Endothelial cell of umbilical vein (primary cell): ENCODE measurements around the gene BLNK.

ENCODE experiments used
- CTCF ChIP-seq, 2 donors: IDR thresholded peaks; 1 replicate in 1 of 2; 2 replicates in 1 of 2; pipeline ENCODE4 v1.5.1; 2011; ENCODE audit warnings: low read length in 2 of 2, mild to moderate bottlenecking in 2 of 2, moderate library complexity in 2 of 2, control low read depth in 1 of 2, inconsistent platforms in 1 of 2, low read depth in 1 of 2; ENCODE audit not compliant: insufficient read depth in 1 of 2; ENCODE audit errors: extremely low read depth in 1 of 2
- EZH2 ChIP-seq: IDR thresholded peaks from 2 replicates; pipeline ENCODE4 v1.6.1; 2012; ENCODE audit warnings: borderline replicate concordance, low read depth, mild to moderate bottlenecking, moderate library complexity, low read length, inconsistent platforms; ENCODE audit not compliant: severe bottlenecking
- GATA2 ChIP-seq: IDR thresholded peaks from 2 replicates; pipeline ENCODE4 v1.7.0; 2011; ENCODE audit warnings: low read depth, mild to moderate bottlenecking, moderate library complexity, mixed read lengths, low read length; ENCODE audit not compliant: insufficient read length, insufficient read depth
- JUN ChIP-seq: IDR thresholded peaks from 2 replicates; pipeline ENCODE4 v1.6.1; 2011; ENCODE audit warnings: borderline replicate concordance, low read depth; ENCODE audit not compliant: insufficient read length, insufficient read depth
- MAX ChIP-seq: IDR thresholded peaks from 2 replicates; pipeline ENCODE4 v1.6.1; 2011; ENCODE audit not compliant: insufficient read depth, insufficient read length
- POLR2A ChIP-seq: IDR thresholded peaks from 2 replicates; pipeline ENCODE4 v1.6.1; 2012; ENCODE audit warnings: low read depth, mild to moderate bottlenecking, control low read depth, low read length
- POLR2AphosphoS5 ChIP-seq: IDR thresholded peaks from 2 replicates; pipeline ENCODE4 v1.6.1; 2012; ENCODE audit warnings: low read depth, mild to moderate bottlenecking, control low read depth, low read length, moderate library complexity; ENCODE audit not compliant: insufficient read depth

- TF ChIP-seq CTCF (IDR thresholded peaks at IDR 0.05; ENCODE audit: extremely low read depth in 1 of 2, insufficient read depth in 1 of 2, low read depth in 1 of 2, low read length in 2 of 2) (no peak), POLR2AphosphoS5 (no peak), EZH2 (no peak), POLR2A (no peak), GATA2 (no peak), JUN (no peak), MAX (no peak)
Measured at GRCh38 chr10:96212911-96213310, 58.5 kb downstream of the BLNK start.
